Liver (tissue), 9 donors: Measurements from ENCODE around the gene CCDC12. TPM values are rescaled to one million over a fixed set of nuclear protein-coding genes. Genes with fewer than 3 reads are reported as not detected.

ENCODE experiments used
- DNase-seq: peaks from one replicate; pipeline ENCODE4 v3.0.0-alpha.2; 2017; ENCODE audit warnings: low spot score
- H3K27ac ChIP-seq, 2 donors: one replicate each; pipeline ENCODE4 v1.7.0; 2013; ENCODE audit warnings: inconsistent platforms in 2 of 2, low read length in 2 of 2, control low read depth in 1 of 2, low read depth in 1 of 2, mild to moderate bottlenecking in 1 of 2
- H3K27me3 ChIP-seq, 4 donors: one replicate each; pipeline versions ENCODE4 v1.6.1 to v1.7.0; 2013; ENCODE audit warnings: low read length in 3 of 4, inconsistent platforms in 1 of 4, mild to moderate bottlenecking in 1 of 4, moderate library complexity in 1 of 4; ENCODE audit not compliant: control insufficient read depth in 4 of 4, insufficient read depth in 4 of 4
- H3K36me3 ChIP-seq, 4 donors: one replicate each; pipeline versions ENCODE4 v1.6.1 to v1.7.0; 2013; ENCODE audit warnings: low read length in 3 of 4, mild to moderate bottlenecking in 3 of 4, low read depth in 1 of 4, moderate library complexity in 1 of 4; ENCODE audit not compliant: control insufficient read depth in 4 of 4, insufficient read depth in 3 of 4
- H3K4me1 ChIP-seq, 4 donors: one replicate each; pipeline versions ENCODE4 v1.6.1 to v1.7.0; 2013; ENCODE audit warnings: low read length in 3 of 4, mild to moderate bottlenecking in 3 of 4, moderate library complexity in 1 of 4; ENCODE audit not compliant: control insufficient read depth in 4 of 4, insufficient read depth in 4 of 4
- H3K4me3 ChIP-seq, 3 donors: one replicate each; pipeline versions ENCODE4 v1.6.1 to v1.7.0; 2013; ENCODE audit warnings: low read length in 3 of 3, control low read depth in 1 of 3, low read depth in 1 of 3, mild to moderate bottlenecking in 1 of 3
- H3K9ac ChIP-seq, 2 donors: one replicate each; pipeline ENCODE4 v1.7.0; 2013; ENCODE audit warnings: low read length in 2 of 2, mild to moderate bottlenecking in 2 of 2, moderate library complexity in 2 of 2, control low read depth in 1 of 2, low read depth in 1 of 2
- H3K9me3 ChIP-seq, 4 donors: one replicate each; pipeline versions ENCODE4 v1.6.1 to v1.7.0; 2013; ENCODE audit warnings: low read length in 3 of 4; ENCODE audit not compliant: control insufficient read depth in 4 of 4
- ATF3 ChIP-seq: IDR thresholded peaks from 2 replicates; pipeline ENCODE4 v1.6.1; 2016; ENCODE audit warnings: antibody characterized with exemption
- CTCF ChIP-seq: fragments of 150-350 bp; IDR thresholded peaks from 2 replicates; pipeline ENCODE4 v1.5.1; 2017; ENCODE audit warnings: improper control_type of control experiment, low read depth, low read length; ENCODE audit not compliant: missing input control
- EGR1 ChIP-seq, 2 donors: IDR thresholded peaks; 2 replicates each; pipeline ENCODE4 v1.6.1; 2016 to 2018; ENCODE audit warnings: antibody characterized with exemption in 2 of 2, low read depth in 2 of 2
- GABPA ChIP-seq, 2 donors: IDR thresholded peaks in 1 of 2; conservative IDR thresholded peaks in 1 of 2; 2 replicates each; pipeline ENCODE4 v1.6.1; 2016; ENCODE audit warnings: antibody characterized with exemption in 2 of 2, mild to moderate bottlenecking in 1 of 2, moderate library complexity in 1 of 2
- HNF4A ChIP-seq, 2 donors: conservative IDR thresholded peaks; 2 replicates each; pipeline ENCODE4 v1.6.1; 2016; ENCODE audit warnings: antibody characterized with exemption in 2 of 2, mild to moderate bottlenecking in 2 of 2
- HNF4G ChIP-seq: IDR thresholded peaks from 2 replicates; pipeline ENCODE4 v1.6.1; 2016; ENCODE audit warnings: antibody characterized with exemption
- JUND ChIP-seq, 2 donors: IDR thresholded peaks; 2 replicates each; pipeline ENCODE4 v1.6.1; 2016; ENCODE audit warnings: antibody characterized with exemption in 2 of 2
- MAX ChIP-seq: IDR thresholded peaks from 2 replicates; pipeline ENCODE4 v1.6.1; 2016; ENCODE audit warnings: antibody characterized with exemption
- NR2F2 ChIP-seq: IDR thresholded peaks from 2 replicates; pipeline ENCODE4 v1.6.1; 2016; ENCODE audit warnings: antibody characterized with exemption
- RAD21 ChIP-seq, 2 donors: IDR thresholded peaks; 2 replicates each; pipeline ENCODE4 v1.6.1; 2016; ENCODE audit warnings: antibody characterized with exemption in 2 of 2, mild to moderate bottlenecking in 2 of 2
- REST ChIP-seq: IDR thresholded peaks from 2 replicates; pipeline ENCODE4 v1.6.1; 2016; ENCODE audit warnings: antibody characterized with exemption, mild to moderate bottlenecking
- RXRA ChIP-seq, 2 donors: IDR thresholded peaks; 2 replicates each; pipeline ENCODE4 v1.6.1; 2017 to 2018; ENCODE audit warnings: antibody characterized with exemption in 2 of 2, mild to moderate bottlenecking in 1 of 2
- SP1 ChIP-seq: IDR thresholded peaks from 2 replicates; pipeline ENCODE4 v1.6.1; 2018; ENCODE audit warnings: antibody characterized with exemption, mild to moderate bottlenecking
- TAF1 ChIP-seq: conservative IDR thresholded peaks from 2 replicates; pipeline ENCODE4 v1.6.1; 2016; ENCODE audit warnings: antibody characterized with exemption, mild to moderate bottlenecking
- YY1 ChIP-seq: IDR thresholded peaks from 2 replicates; pipeline ENCODE4 v1.6.1; 2016; ENCODE audit warnings: antibody characterized with exemption, mild to moderate bottlenecking
- ZBTB33 ChIP-seq: IDR thresholded peaks from 2 replicates; pipeline ENCODE4 v1.6.1; 2016; ENCODE audit warnings: antibody characterized with exemption
- WGBS: extraction: QIAGEN DNeasy Blood & Tissue Kit; methylation state at CpG from one replicate; pipeline ENCODE4 v1.1.7; 2013; 5-methylcytosine and 5-hydroxymethylcytosine counted together
- polyA plus RNA-seq, 2 donors: library from polyadenylated mRNA; stranded (reverse) in 1 of 2; unstranded in 1 of 2; fragments of 200-250 nt in 1 of 2; fragments of >200 nt in 1 of 2; fragmentation: Nextera tagmentation in 1 of 2; extraction: Ambion mirVana in 1 of 2; gene quantifications; one replicate each; pipeline versions ENCODE4 v1.2.1 to v1.2.3, GENCODE V29; 2013 to 2015
- total RNA-seq, 2 donors: library from RNA; depleted of rRNA; stranded (reverse); fragments of >200 nt; gene quantifications; one replicate each; pipeline ENCODE4 v1.2.3, GENCODE V29; 2014
- donor health status: healthy.
- donor health status: healthy.
- donor health status: healthy.
- donor health status: healthy.
- donor health status: healthy.

The CCDC12 gene
- total and polyA plus RNA-seq, 4 donors = 8.5 to 35.1 (median 26.6) TPM

- 80% methylated on average over 4 of the region's 4 CpGs for WGBS
- Histone ChIP-seq H3K36me3 (no peaks in the 10 kb centered on the region), H3K27me3 (no peaks in the 10 kb centered on the region), H3K9me3 (no peaks in the 10 kb centered on the region), H3K4me3 (no peak overlapping the region), H3K9ac (no peak overlapping the region), H3K27ac (no peak overlapping the region), H3K4me1 (peaks cover 2 to 19% (median 5%) of the 10 kb centered on the region in 4 donors)
- DNase-seq = no peak
- TF ChIP-seq SP1 = no peak
- TF ChIP-seq YY1 = no peak
- no peak for TF ChIP-seq ZBTB33
- no peak for TF ChIP-seq GABPA (IDR thresholded peaks at IDR 0.05 in 1 of 2, conservative IDR thresholded peaks at IDR 0.05 in 1 of 2)
These were observed 80.8 kb downstream of the CCDC12 start for GRCh38 chr3:46895761-46896160.

- H3K27me3 ChIP-seq = no peaks in the 10 kb centered on the region
- H3K36me3 ChIP-seq = no peaks in the 10 kb centered on the region
- no peaks in the 10 kb centered on the region for H3K9me3 ChIP-seq
- no peak overlapping the region for H3K9ac ChIP-seq
- H3K27ac ChIP-seq = no peak overlapping the region
- 18% methylated on average over 5 of the region's 5 CpGs for WGBS
- peak; percentile 80 for DNase-seq
- H3K4me1 ChIP-seq = peaks cover 2 to 19% (median 5%) of the 10 kb centered on the region in 4 donors
- no peak for TF ChIP-seq HNF4A (conservative IDR thresholded peaks at IDR 0.05)
- peak; percentile 91 to 97 for TF ChIP-seq RAD21 (IDR thresholded peaks at IDR 0.05)
- TF ChIP-seq JUND (IDR thresholded peaks at IDR 0.05) = no peak
- peak; percentile 88 for TF ChIP-seq CTCF
- TF ChIP-seq REST = no peak
- H3K4me3 ChIP-seq = no peak overlapping the region
These were observed 81.3 kb downstream of the CCDC12 start for GRCh38 chr3:46895204-46895660.

- H3K4me3 ChIP-seq = no peak overlapping the region
- no peak overlapping the region for H3K9ac ChIP-seq
- WGBS = 88% methylated on average over 6 of the region's 6 CpGs
- no peak for DNase-seq
- H3K27ac ChIP-seq = no peak overlapping the region
- TF ChIP-seq RAD21 (IDR thresholded peaks at IDR 0.05) (no peak), YY1 (no peak), SP1 (no peak), HNF4G (no peak), RXRA (IDR thresholded peaks at IDR 0.05) (no peak), TAF1 (no peak), CTCF (no peak), ATF3 (no peak), EGR1 (IDR thresholded peaks at IDR 0.05; ENCODE audit: low read depth in 2 of 2) (no peak), MAX (no peak), NR2F2 (no peak)
- H3K27me3 ChIP-seq = no peaks in the 10 kb centered on the region
- no peaks in the 10 kb centered on the region for H3K9me3 ChIP-seq
- peaks cover 2 to 19% (median 5%) of the 10 kb centered on the region in 4 donors for H3K4me1 ChIP-seq
- H3K36me3 ChIP-seq = no peaks in the 10 kb centered on the region
These were observed 82.3 kb downstream of the CCDC12 start for GRCh38 chr3:46894256-46894655.
